ENCODE measurements around the gene HLF. TPM values are rescaled to one million over a fixed set of nuclear protein-coding genes. Genes with fewer than 3 reads are reported as not detected.
A peak's percentile ranks its signal among the peaks of the same experiment; 100 is the strongest.

HLF gene
- total and polyA plus RNA-seq, 2 of the 4 experiments (the other 2 are of a cell fraction) = 0.18 TPM; not detected in 1

DNA sequence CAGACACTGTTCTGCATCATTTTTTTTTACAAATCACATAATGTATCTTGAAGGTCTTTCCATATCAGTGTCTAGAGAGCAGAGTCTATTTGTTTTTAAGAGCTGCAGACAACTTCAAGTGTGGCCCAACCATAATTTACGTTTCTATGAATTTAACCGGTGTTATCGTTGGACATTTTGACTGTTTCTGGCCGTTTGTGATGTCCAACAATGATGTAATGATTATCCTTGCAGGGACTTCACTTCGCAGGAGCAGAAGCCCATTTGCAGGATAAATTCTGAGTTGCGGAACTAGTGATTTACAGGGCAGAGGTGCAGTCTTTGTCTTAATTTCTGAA is 26.9 kb upstream of the HLF start:
- Histone ChIP-seq H3K36me3 (ENCODE audit: control insufficient read depth, insufficient read depth, low read length) (no peaks in the 10 kb centered on the region), H2AFZ (replicated peaks; ENCODE audit: low read length, poor library complexity) (peak overlapping the region; percentile 85), H4K91ac (ENCODE audit: insufficient read depth, low read depth, low read length) (no peak overlapping the region), H3K9me3 (ENCODE audit: control insufficient read depth, insufficient read depth, low read length) (no peaks in the 10 kb centered on the region), H3K4me2 (ENCODE audit: low read depth, low read length) (peak overlapping the region; percentile 45), H2AK9ac (replicated peaks; ENCODE audit: low read depth, low read length, poor library complexity) (no peak overlapping the region), H4K8ac (ENCODE audit: low read depth in 2 of 2, low read length in 2 of 2) (0 out of 4 replicates have a peak overlapping the region, but pooled peaks of 1 of the 2 experiments have one; percentile 16), H3K14ac (replicated peaks; ENCODE audit: low read depth, low read length) (no peak overlapping the region), H3K9me1 (ENCODE audit: insufficient read depth, low read length) (no peaks in the 10 kb centered on the region), H3K18ac (ENCODE audit: low read depth, low read length) (no peak overlapping the region), H2BK120ac (ENCODE audit: low read depth, low read length) (no peak overlapping the region), H3K56ac (ENCODE audit: extremely low read depth, insufficient read depth, low read length) (no peak overlapping the region), H2AK5ac (ENCODE audit: low read depth, low read length) (no peak overlapping the region), H4K5ac (ENCODE audit: low read depth, low read length) (no peak overlapping the region), H3K4me3 (ENCODE audit: insufficient read depth, low read depth, low read length) (peak overlapping the region; percentile 46), H2BK20ac (ENCODE audit: low read depth, low read length) (no peak overlapping the region), H2BK15ac (ENCODE audit: low read depth, low read length) (no peak overlapping the region), H3K4ac (ENCODE audit: low read depth, low read length) (no peak overlapping the region), H3K27me3 (ENCODE audit: control insufficient read depth, insufficient read depth, low read length) (peaks cover 2% of the 10 kb centered on the region; the same call in 1 of the 2 replicates), H3K4me1 (ENCODE audit: control insufficient read depth, insufficient read depth, low read length) (no peaks in the 10 kb centered on the region), H3K79me1 (ENCODE audit: low read depth in 1 of 2, low read length in 2 of 2) (no peaks in the 10 kb centered on the region), H3K9ac (ENCODE audit: low read depth, low read length) (no peak overlapping the region), H2BK5ac (ENCODE audit: low read depth, low read length, poor library complexity, severe bottlenecking) (no peak overlapping the region), H3K23ac (ENCODE audit: low read depth, low read length) (no peak overlapping the region), H4K20me1 (ENCODE audit: insufficient read depth, low read length) (no peaks in the 10 kb centered on the region), H3K27ac (ENCODE audit: insufficient read depth, low read length) (no peak overlapping the region)
- dilution Hi-C loops (cut with HindIII; ENCODE audit: low sequenced_read_pairs, unreplicated experiment) (no loop called here), intact Hi-C loops (cut with micrococcal nuclease) (loop anchor here (1.0 kb wide), 1 partner anchor 26 kb away; the partner anchor contains the start of gene HLF), in situ Hi-C loops (cut with MboI; ENCODE audit: low sequenced_read_pairs) (no loop called here)
- WGBS, 2 experiments (ENCODE audit: extremely low coverage in 2 of 2, insufficient read length in 1 of 2) = 8% methylated on average over 6 of the region's 6 CpGs; no CpG with 5 or more reads in 1 of the 2 experiments
- BruUV-seq (replicated peaks) = no TSS peak
- POLR2A ChIA-PET (ENCODE audit: unreplicated experiment) = no interaction called here
- ATAC-seq (ENCODE audit: low read depth) = no peak
- TF ChIP-seq, protein P1, sequence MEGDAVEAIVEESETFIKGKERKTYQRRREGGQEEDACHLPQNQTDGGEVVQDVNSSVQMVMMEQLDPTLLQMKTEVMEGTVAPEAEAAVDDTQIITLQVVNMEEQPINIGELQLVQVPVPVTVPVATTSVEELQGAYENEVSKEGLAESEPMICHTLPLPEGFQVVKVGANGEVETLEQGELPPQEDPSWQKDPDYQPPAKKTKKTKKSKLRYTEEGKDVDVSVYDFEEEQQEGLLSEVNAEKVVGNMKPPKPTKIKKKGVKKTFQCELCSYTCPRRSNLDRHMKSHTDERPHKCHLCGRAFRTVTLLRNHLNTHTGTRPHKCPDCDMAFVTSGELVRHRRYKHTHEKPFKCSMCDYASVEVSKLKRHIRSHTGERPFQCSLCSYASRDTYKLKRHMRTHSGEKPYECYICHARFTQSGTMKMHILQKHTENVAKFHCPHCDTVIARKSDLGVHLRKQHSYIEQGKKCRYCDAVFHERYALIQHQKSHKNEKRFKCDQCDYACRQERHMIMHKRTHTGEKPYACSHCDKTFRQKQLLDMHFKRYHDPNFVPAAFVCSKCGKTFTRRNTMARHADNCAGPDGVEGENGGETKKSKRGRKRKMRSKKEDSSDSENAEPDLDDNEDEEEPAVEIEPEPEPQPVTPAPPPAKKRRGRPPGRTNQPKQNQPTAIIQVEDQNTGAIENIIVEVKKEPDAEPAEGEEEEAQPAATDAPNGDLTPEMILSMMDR (conservative IDR thresholded peaks at IDR 0.05; ENCODE audit: low read depth, low read length) = no peak
- TF ChIP-seq FOS (IDR thresholded peaks at IDR 0.05; ENCODE audit: low read depth, low read length) = no peak
- TF ChIP-seq POLR2A (IDR thresholded peaks at IDR 0.05; ENCODE audit: low read depth, low read length) = no peak
- TF ChIP-seq, protein P2, sequence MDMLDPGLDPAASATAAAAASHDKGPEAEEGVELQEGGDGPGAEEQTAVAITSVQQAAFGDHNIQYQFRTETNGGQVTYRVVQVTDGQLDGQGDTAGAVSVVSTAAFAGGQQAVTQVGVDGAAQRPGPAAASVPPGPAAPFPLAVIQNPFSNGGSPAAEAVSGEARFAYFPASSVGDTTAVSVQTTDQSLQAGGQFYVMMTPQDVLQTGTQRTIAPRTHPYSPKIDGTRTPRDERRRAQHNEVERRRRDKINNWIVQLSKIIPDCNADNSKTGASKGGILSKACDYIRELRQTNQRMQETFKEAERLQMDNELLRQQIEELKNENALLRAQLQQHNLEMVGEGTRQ (IDR thresholded peaks at IDR 0.05; ENCODE audit: low read depth, low read length) = no peak
- TF ChIP-seq CHD1 (IDR thresholded peaks at IDR 0.05; ENCODE audit: low read depth, low read length) = no peak
- TF ChIP-seq BHLHE40 (IDR thresholded peaks at IDR 0.05; ENCODE audit: low read depth, low read length) = no peak
- TF ChIP-seq RAD21 (IDR thresholded peaks at IDR 0.05; ENCODE audit: low read length) = no peak
- CTCF ChIA-PET = interaction anchor here (0.7 kb wide), 1 partner anchor 20 kb away, joined by 3 read pairs; no protein-coding TSS in a partner anchor
- no peak for DNase-seq

Measured in IMR-90 (cell line).